SK-N-SH (cell line): Measurements from ENCODE around the gene RCN2. TPM values are rescaled to one million over a fixed set of nuclear protein-coding genes. Genes with fewer than 3 reads are reported as not detected.

Experiments
- CTCF ChIA-PET: fragments of 300-600, 350-600 bp; formaldehyde crosslinking; extraction: SDS; loops from one replicate; lab custom pipeline; 2021; lab: Yijun Ruan, JAX
- POLR2A ChIA-PET: fragments of 350-600 bp; sonication (Branson Sonifier 250); formaldehyde crosslinking; extraction: SDS; loops from one replicate; lab custom pipeline; 2020; ENCODE audit warnings: antibody characterized with exemption, inconsistent platforms; lab: Yijun Ruan, JAX
- DNase-seq: peaks from one replicate; pipeline ENCODE4 v3.0.0; 2012
- H2AFZ ChIP-seq: fragments of 200-600 bp; sonication (generic); 2 replicates; pipeline ENCODE4 v1.8.1; 2016; ENCODE audit warnings: antibody characterized with exemption, mild to moderate bottlenecking, low read depth
- H3F3A ChIP-seq: fragments of 200-600 bp; sonication (generic); replicated peaks from 2 replicates; pipeline ENCODE3; 2016; ENCODE audit warnings: antibody characterized with exemption, mild to moderate bottlenecking; ENCODE audit not compliant: insufficient read depth
- H3K27ac ChIP-seq, 2 experiments: fragments of 200-500 bp in 1 of 2; fragments of 200-600 bp in 1 of 2; sonication (Bioruptor generic) in 1 of 2; sonication (generic), shearing (Covaris generic) in 1 of 2; 2 replicates each; pipeline versions ENCODE4 v1.5.1 to v1.6.1; 2014 to 2016; ENCODE audit warnings: low read depth in 2 of 2, inconsistent platforms in 1 of 2, low read length in 1 of 2, mild to moderate bottlenecking in 1 of 2, mixed read lengths in 1 of 2
- H3K27me3 ChIP-seq: fragments of 200-600 bp; sonication (generic), shearing (Covaris generic); 2 replicates; pipeline ENCODE4 v1.6.1; 2016; ENCODE audit warnings: mixed run types; ENCODE audit not compliant: insufficient read depth
- H3K36me3 ChIP-seq, 2 experiments: fragments of 200-500 bp in 1 of 2; fragments of 200-600 bp in 1 of 2; sonication (Bioruptor generic) in 1 of 2; sonication (generic) in 1 of 2; replicated peaks in 1 of 2; 2 replicates each; pipeline versions ENCODE3 to v1.5.1; 2014 to 2016; ENCODE audit warnings: low read length in 1 of 2, mild to moderate bottlenecking in 1 of 2; ENCODE audit not compliant: insufficient read depth in 2 of 2, control insufficient read depth in 1 of 2
- H3K4me1 ChIP-seq, 2 experiments: fragments of 200-500 bp in 1 of 2; fragments of 200-600 bp in 1 of 2; sonication (Bioruptor generic) in 1 of 2; sonication (generic), shearing (Covaris generic) in 1 of 2; 2 replicates each; pipeline versions ENCODE4 v1.5.1 to v1.6.1; 2014 to 2016; ENCODE audit warnings: low read depth in 1 of 2, low read length in 1 of 2, mixed run types in 1 of 2; ENCODE audit not compliant: insufficient read depth in 2 of 2, control insufficient read depth in 1 of 2
- H3K4me2 ChIP-seq: fragments of 200-600 bp; sonication (generic), shearing (Covaris generic); 2 replicates; pipeline ENCODE4 v1.6.1; 2017; ENCODE audit warnings: mixed run types
- H3K4me3 ChIP-seq, 2 experiments: fragments of 200-500 bp in 1 of 2; fragments of 200-600 bp in 1 of 2; sonication (Bioruptor generic) in 1 of 2; sonication (generic), shearing (Covaris generic) in 1 of 2; 2 replicates each; pipeline versions ENCODE4 v1.5.1 to v1.8.1; 2014 to 2016; ENCODE audit warnings: low read depth in 2 of 2, inconsistent platforms in 1 of 2, low read length in 1 of 2, mild to moderate bottlenecking in 1 of 2, mixed read lengths in 1 of 2, moderate library complexity in 1 of 2
- H3K79me2 ChIP-seq: fragments of 200-600 bp; sonication (generic); 2 replicates; pipeline ENCODE4 v1.8.1; 2017; ENCODE audit warnings: mild to moderate bottlenecking; ENCODE audit not compliant: insufficient read depth
- H3K9ac ChIP-seq: fragments of 200-600 bp; sonication (generic); 2 replicates; pipeline ENCODE4 v1.6.1; 2017; ENCODE audit warnings: mixed run types
- H3K9me2 ChIP-seq: fragments of 200-600 bp; sonication (generic); 2 replicates; pipeline ENCODE4 v1.6.1; 2017; ENCODE audit warnings: mixed run types
- H3K9me3 ChIP-seq: fragments of 200-600 bp; sonication (generic); 2 replicates; pipeline ENCODE4 v1.6.1; 2017; ENCODE audit warnings: mixed run types, mild to moderate bottlenecking, moderate library complexity
- H4K20me1 ChIP-seq: fragments of 200-600 bp; sonication (generic); 2 replicates; pipeline ENCODE4 v1.6.1; 2017; ENCODE audit warnings: mild to moderate bottlenecking, mixed run types; ENCODE audit not compliant: insufficient read depth
- CHD2 ChIP-seq: fragments of 150-350 bp; IDR thresholded peaks from 2 replicates; pipeline ENCODE4 v1.6.1; 2018; ENCODE audit warnings: low read length; ENCODE audit not compliant: partially characterized antibody
- CTCF ChIP-seq: fragments of 200-600 bp; sonication (generic); IDR thresholded peaks from 2 replicates; pipeline ENCODE4 v1.6.1; 2017; ENCODE audit warnings: antibody characterized with exemption, mild to moderate bottlenecking, moderate library complexity
- EP300 ChIP-seq, 2 experiments: IDR thresholded peaks; 2 replicates each; pipeline versions ENCODE4 v1.4.0 to v1.6.1; 2012; ENCODE audit warnings: borderline replicate concordance in 1 of 2, low read depth in 1 of 2, low read length in 1 of 2
- EZH2phosphoT487 ChIP-seq: fragments of 200-600 bp; sonication (generic); IDR thresholded peaks from 2 replicates; pipeline ENCODE4 v1.6.1; 2017; ENCODE audit warnings: low read depth, mixed run types, mild to moderate bottlenecking, antibody characterized with exemption, moderate library complexity, borderline replicate concordance
- FOXJ3 ChIP-seq: sonication (generic); formaldehyde crosslinking; IDR thresholded peaks from 2 replicates; pipeline ENCODE4 v1.5.1; 2020; ENCODE audit warnings: mild to moderate bottlenecking, missing genetic modification reagents
- FOXM1 ChIP-seq: IDR thresholded peaks from 2 replicates; pipeline ENCODE4 v1.4.0; 2012; ENCODE audit warnings: low read depth, mild to moderate bottlenecking
- GABPA ChIP-seq: IDR thresholded peaks from 2 replicates; pipeline ENCODE4 v1.4.0; 2012; ENCODE audit warnings: low read depth, mild to moderate bottlenecking
- GATA2 ChIP-seq: sonication (generic); formaldehyde crosslinking; IDR thresholded peaks from 2 replicates; pipeline ENCODE4 v1.5.0; 2020; ENCODE audit warnings: mild to moderate bottlenecking, missing genetic modification reagents
- IRF3 ChIP-seq: fragments of 150-350 bp; IDR thresholded peaks from 2 replicates; pipeline ENCODE4 v1.6.1; 2016; ENCODE audit warnings: mild to moderate bottlenecking, low read depth, low read length
- JUND ChIP-seq: IDR thresholded peaks from 2 replicates; pipeline ENCODE4 v1.4.0; 2012
- MAX ChIP-seq: IDR thresholded peaks from 2 replicates; pipeline ENCODE4 v1.4.0; 2012; ENCODE audit warnings: low read depth
- MEF2A ChIP-seq: IDR thresholded peaks from 2 replicates; pipeline ENCODE4 v1.4.0; 2012; ENCODE audit warnings: low read depth, borderline replicate concordance
- MXI1 ChIP-seq: IDR thresholded peaks from 2 replicates; pipeline ENCODE4 v1.6.1; 2012; ENCODE audit warnings: mild to moderate bottlenecking, low read depth, low read length, improper control_type of control experiment
- NFIC ChIP-seq: IDR thresholded peaks from 2 replicates; pipeline ENCODE4 v1.4.0; 2012; ENCODE audit warnings: borderline replicate concordance
- NRF1 ChIP-seq: IDR thresholded peaks from 2 replicates; pipeline ENCODE4 v1.6.1; 2012; ENCODE audit warnings: low read depth, mild to moderate bottlenecking, low read length
- RAD21 ChIP-seq: IDR thresholded peaks from 2 replicates; pipeline ENCODE4 v1.6.1; 2012; ENCODE audit warnings: mild to moderate bottlenecking, low read length
- RCOR1 ChIP-seq: fragments of 150-350 bp; IDR thresholded peaks from 2 replicates; pipeline ENCODE4 v1.6.1; 2017; ENCODE audit warnings: antibody characterized with exemption, low read length
- REST ChIP-seq: IDR thresholded peaks from 2 replicates; pipeline ENCODE4 v1.6.1; 2012; ENCODE audit warnings: mild to moderate bottlenecking, low read depth, low read length, moderate library complexity
- RFX5 ChIP-seq: IDR thresholded peaks from 2 replicates; pipeline ENCODE4 v1.6.1; 2012; ENCODE audit warnings: mild to moderate bottlenecking, improper control_type of control experiment, low read length
- SIN3A ChIP-seq: IDR thresholded peaks from 2 replicates; pipeline ENCODE4 v1.6.1; 2012; ENCODE audit warnings: low read depth, mild to moderate bottlenecking, low read length, moderate library complexity, borderline replicate concordance
- SMC3 ChIP-seq: IDR thresholded peaks from 2 replicates; pipeline ENCODE4 v1.6.1; 2012; ENCODE audit warnings: low read depth, low read length, improper control_type of control experiment
- TAF1 ChIP-seq: IDR thresholded peaks from 2 replicates; pipeline ENCODE4 v1.6.1; 2012; ENCODE audit warnings: low read depth, mild to moderate bottlenecking, low read length, moderate library complexity, borderline replicate concordance
- TEAD4 ChIP-seq: IDR thresholded peaks from 2 replicates; pipeline ENCODE4 v1.4.0; 2012; ENCODE audit warnings: mild to moderate bottlenecking, borderline replicate concordance; ENCODE audit not compliant: insufficient read depth
- USF1 ChIP-seq: IDR thresholded peaks from 2 replicates; pipeline ENCODE4 v1.4.0; 2012; ENCODE audit warnings: low read depth, borderline replicate concordance
- YY1 ChIP-seq: IDR thresholded peaks from 2 replicates; pipeline ENCODE4 v1.4.0; 2012; ENCODE audit warnings: low read depth, mild to moderate bottlenecking
- WGBS: methylation state at CpG from one replicate; pipeline ENCODE4 v1.1.6; 2017; ENCODE audit warnings: low lambda C conversion rate; 5-methylcytosine and 5-hydroxymethylcytosine counted together
- polyA plus RNA-seq, 3 experiments: library from polyadenylated mRNA; depleted of rRNA; stranded (reverse); fragments of >200 nt; gene quantifications; 2 replicates each; pipeline ENCODE4 v1.2.3, GENCODE V29; 2012

Gene RCN2
- polyA plus RNA-seq (2012; rRNA removed), result 78.6 and 94.1 TPM in 2 replicates
- 117 and 171 TPM in 2 replicates for polyA plus RNA-seq (2012; cell fraction: cytosol; rRNA removed)
- 40.1 and 45.9 TPM in 2 replicates for polyA plus RNA-seq (2012; cell fraction: nucleus; rRNA removed)

GRCh38 chr15:76931397-76932134 is at the start of gene RCN2:
RCN2 (plus strand) TSS chr15:76931749; CDS start chr15:76931842, 93 bp downstream.
- Histone ChIP-seq H3K36me3 (peaks cover 28 to 34% of the 10 kb centered on the region in 2 experiments), H3K79me2 (peaks cover 29% of the 10 kb centered on the region), H3K4me2 (peak within 1 kb of the TSS; percentile 87), H3K4me3 (peak within 1 kb of the TSS; percentile 85 to 91), H3K4me1 (peaks cover 0 to 7% of the 10 kb centered on the region in 2 experiments; a peak in 1 of 4 replicates), H3K9ac (peak within 1 kb of the TSS; percentile 85), H2AFZ (peak within 1 kb of the TSS; percentile 98), H3K9me3 (no peaks in the 10 kb centered on the region), H3K27me3 (no peaks in the 10 kb centered on the region), H3K27ac (peak within 1 kb of the TSS; percentile 42 to 87; a peak in 3 of 4 replicates), H4K20me1 (no peaks in the 10 kb centered on the region), H3F3A (peaks cover 4% of the 10 kb centered on the region), H3K9me2 (no peaks in the 10 kb centered on the region)
- 4% methylated on average over 5 of the region's 96 CpGs for WGBS
- peak; percentile 97 for DNase-seq
- ChIA-PET POLR2A (interaction anchor here (0.6 to 1.7 kb wide), 8 partner anchors 11 to 602 kb away, joined by 3 to 14 read pairs (median 4); partner anchors contain the start of genes PSTPIP1 and SCAPER), CTCF (interaction anchor here (0.8 kb wide), 1 partner anchor 632 kb away, joined by 3 read pairs; no protein-coding TSS in a partner anchor)
- TF ChIP-seq EP300 (IDR thresholded peaks at IDR 0.05; ENCODE audit: borderline replicate concordance in 1 of 2, low read depth in 1 of 2, low read length in 1 of 2), result no peak
- no peak for TF ChIP-seq FOXJ3 (CRISPR knock-in tag)
- TF ChIP-seq MAX, result peak; percentile 57; the same call in 1 of the 2 replicates
- TF ChIP-seq CHD2, result peak; percentile 76
- peak; percentile 65 for TF ChIP-seq IRF3
- TF ChIP-seq RFX5, result peak; percentile 70
- no peak for TF ChIP-seq TEAD4
- TF ChIP-seq NFIC, result no peak
- TF ChIP-seq USF1, result no peak
- TF ChIP-seq RCOR1, result no peak
- TF ChIP-seq GATA2, result no peak
- no peak for TF ChIP-seq RAD21
- TF ChIP-seq FOXM1, result no peak
- peak; percentile 54; the same call in 1 of the 2 replicates for TF ChIP-seq REST
- peak; percentile 73; the same call in 1 of the 2 replicates for TF ChIP-seq YY1
- TF ChIP-seq SMC3, result no peak
- TF ChIP-seq MEF2A, result no peak
- TF ChIP-seq TAF1, result peak; percentile 76
- no peak for TF ChIP-seq CTCF
- no peak for TF ChIP-seq EZH2phosphoT487
- 0 out of 2 replicates have a peak, but pooled peaks have one; percentile 10 for TF ChIP-seq GABPA
- TF ChIP-seq NRF1, result no peak; the same call in 1 of the 2 replicates
- no peak for TF ChIP-seq JUND
- 0 out of 2 replicates have a peak, but pooled peaks have one; percentile 57 for TF ChIP-seq SIN3A
- TF ChIP-seq MXI1, result peak; percentile 87
